HepG2 (cell line): ENCODE measurements around the gene DGAT2. TPM values are rescaled to one million over a fixed set of nuclear protein-coding genes. Genes with fewer than 3 reads are reported as not detected.

Experiments used
- ATAC-seq: fragments of 200-7000 bp; cut with Tn5 transposase; 3 replicates; pipeline ENCODE4 v1.9.1; 2020; ENCODE audit warnings: mild to moderate bottlenecking, moderate library complexity
- BruUV-seq: library from RNA; stranded (reverse); fragments of 400-500 nt; replicated peaks from 2 replicates; lab custom pipeline; 2021; lab: Mats Ljungman, UMichigan
- CTCF ChIA-PET: fragments of 300-600 bp; formaldehyde crosslinking; extraction: SDS; loops from one replicate; lab custom pipeline; 2021; ENCODE audit warnings: low total read pairs, inconsistent platforms, low intra/inter-chr PET ratio; lab: Yijun Ruan, JAX
- POLR2A ChIA-PET: fragments of 350-600 bp; sonication (Branson Sonifier 250); formaldehyde crosslinking; loops from one replicate; lab custom pipeline; 2020; ENCODE audit warnings: antibody characterized with exemption, inconsistent platforms; lab: Yijun Ruan, JAX
- DNase-seq: peaks from one replicate; pipeline ENCODE4 v3.0.0-alpha.2; 2015; ENCODE audit warnings: low spot score
- FAIRE-seq: peaks from 3 replicates; lab custom pipeline; 2011; peaks lifted over from hg19 to GRCh38; lab: Jason Lieb, UNC
- H2AFZ ChIP-seq: one replicate; pipeline ENCODE4 v1.6.1; 2011; ENCODE audit warnings: low read length, inconsistent platforms
- H3K27ac ChIP-seq: fragments of 300-600 bp; 3 replicates; pipeline ENCODE4 v1.8.0; 2011; ENCODE audit warnings: mixed run types, mild to moderate bottlenecking, mixed read lengths, low read length, inconsistent platforms; ENCODE audit not compliant: insufficient read depth; ENCODE audit errors: extremely low read length
- H3K27me3 ChIP-seq, 2 experiments: fragments of 200-600 bp in 1 of 2; 2 replicates in 1 of 2; 3 replicates in 1 of 2; pipeline versions ENCODE4 v1.6.0 to v1.8.0; 2011; ENCODE audit warnings: low read length in 2 of 2, mild to moderate bottlenecking in 2 of 2, moderate library complexity in 2 of 2, inconsistent platforms in 1 of 2; ENCODE audit not compliant: insufficient read depth in 2 of 2, control insufficient read depth in 1 of 2
- H3K36me3 ChIP-seq, 2 experiments: fragments of 200-600 bp in 1 of 2; replicated peaks in 1 of 2; 2 replicates in 1 of 2; 3 replicates in 1 of 2; pipeline versions ENCODE4 v1.5.1 to v1.8.0; 2011; ENCODE audit warnings: low read length in 2 of 2, inconsistent platforms in 1 of 2; ENCODE audit not compliant: insufficient read depth in 2 of 2, control insufficient read depth in 1 of 2
- H3K4me1 ChIP-seq: 2 replicates; pipeline ENCODE4 v1.5.1; 2012; ENCODE audit warnings: low read length, inconsistent platforms; ENCODE audit not compliant: insufficient read depth
- H3K4me2 ChIP-seq: 2 replicates; pipeline ENCODE4 v1.6.0; 2011; ENCODE audit warnings: low read depth, low read length, inconsistent platforms
- H3K4me3 ChIP-seq, 3 experiments: fragments of 200-600 bp in 1 of 3; sonication (generic), shearing (Covaris generic) in 1 of 3; replicated peaks in 1 of 3; 2 replicates each; pipeline ENCODE4 v1.5.1; 2011 to 2016; ENCODE audit warnings: low read length in 3 of 3, inconsistent platforms in 2 of 3, low read depth in 2 of 3, mild to moderate bottlenecking in 2 of 3, control low read depth in 1 of 3, mixed read lengths in 1 of 3; ENCODE audit not compliant: insufficient read depth in 1 of 3
- H3K79me2 ChIP-seq: one replicate; pipeline ENCODE4 v1.6.1; 2011; ENCODE audit warnings: low read length, inconsistent platforms; ENCODE audit not compliant: insufficient read depth
- H3K9ac ChIP-seq: 2 replicates; pipeline ENCODE4 v1.6.0; 2011; ENCODE audit warnings: mild to moderate bottlenecking, low read depth, low read length, inconsistent platforms; ENCODE audit not compliant: insufficient read depth
- H3K9me3 ChIP-seq: 2 replicates; pipeline ENCODE4 v1.5.1; 2012; ENCODE audit warnings: mild to moderate bottlenecking, low read length
- H4K20me1 ChIP-seq: 2 replicates; pipeline ENCODE4 v1.6.0; 2011; ENCODE audit warnings: inconsistent platforms, mild to moderate bottlenecking, low read length, moderate library complexity; ENCODE audit not compliant: insufficient read depth
- CHD2 ChIP-seq: IDR thresholded peaks from 2 replicates; pipeline ENCODE4 v1.6.1; 2011; ENCODE audit warnings: low read depth, low read length, improper control_type of control experiment
- KDM5A ChIP-seq: fragments of 200-600 bp; sonication (generic); IDR thresholded peaks from 2 replicates; pipeline ENCODE4 v1.7.0; 2018; ENCODE audit warnings: antibody characterized with exemption, mild to moderate bottlenecking, low read length, borderline replicate concordance
- POLR2AphosphoS5 ChIP-seq: IDR thresholded peaks from 2 replicates; pipeline ENCODE4 v1.6.1; 2012; ENCODE audit warnings: low read depth, low read length
- SNAPC2 ChIP-seq: sonication (generic); formaldehyde crosslinking; IDR thresholded peaks from 2 replicates; pipeline ENCODE4 v1.8.1; 2022; ENCODE audit warnings: mild to moderate bottlenecking, missing genetic modification reagents
- SOX13 ChIP-seq, 3 experiments: fragments of 450-650 bp in 1 of 3; sonication (generic) in 1 of 3; formaldehyde crosslinking in 1 of 3; IDR thresholded peaks in 2 of 3; conservative IDR thresholded peaks in 1 of 3; 2 replicates each; pipeline versions ENCODE4 v1.5.0 to v1.6.1; 2016 to 2020; ENCODE audit warnings: antibody characterized with exemption in 1 of 3, mild to moderate bottlenecking in 1 of 3, missing compliant biosample characterization in 1 of 3, missing genetic modification reagents in 1 of 3, moderate library complexity in 1 of 3
- TOPORS ChIP-seq: sonication (generic); formaldehyde crosslinking; IDR thresholded peaks from 2 replicates; pipeline ENCODE4 v1.8.0; 2023; ENCODE audit warnings: mild to moderate bottlenecking, missing genetic modification reagents
- ZNF232 ChIP-seq: sonication (generic); formaldehyde crosslinking; IDR thresholded peaks from 2 replicates; pipeline ENCODE4 v1.4.0; 2020; ENCODE audit warnings: missing genetic modification reagents, borderline replicate concordance
- WGBS: methylation state at CpG from one replicate; pipeline ENCODE4 v1.1.6; 2017; ENCODE audit warnings: low lambda C conversion rate; 5-methylcytosine and 5-hydroxymethylcytosine counted together
- in situ Hi-C: cut with HindIII; loops from 2 replicates; pipeline ENCODE4 v1.10.0; 2017; ENCODE audit warnings: low pct_unique_long_range_greater_than_20kb; ENCODE audit not compliant: extremely low pct_ligation_motif_present
- intact Hi-C: fragments of 100-400 bp; cut with micrococcal nuclease; formaldehyde crosslinking; loops from one replicate; pipeline ENCODE4 v1.10.0; 2022; ENCODE audit not compliant: unreplicated experiment
- polyA plus RNA-seq, 8 experiments: library from polyadenylated mRNA; depleted of rRNA in 3 of 8; stranded (reverse) in 7 of 8; unstranded in 1 of 8; fragments of >200 nt; fragmentation: Illumina TruSeq in 4 of 8; extraction: Trizol in 4 of 8; gene quantifications; 2 replicates each; pipeline versions ENCODE4 v1.2.1 to v1.2.3, GENCODE V29; 2011 to 2016; ENCODE audit warnings: low read depth in 4 of 8, missing spikeins in 1 of 8, mixed read lengths in 1 of 8; ENCODE audit not compliant: insufficient read depth in 1 of 8
- total RNA-seq, 5 experiments: library from RNA; depleted of rRNA; stranded (reverse); fragments of >200 nt; fragmentation: Illumina TruSeq; extraction: Trizol; gene quantifications; 2 replicates each; pipeline ENCODE4 v1.2.3, GENCODE V29; 2016; ENCODE audit warnings: low read depth in 1 of 5
- TF ChIP-seq, protein P1 (sequence below): sonication (generic); formaldehyde crosslinking; IDR thresholded peaks from 2 replicates; pipeline ENCODE4 v1.5.0; 2020; ENCODE audit warnings: mild to moderate bottlenecking, missing genetic modification reagents, borderline replicate concordance
- TF ChIP-seq, protein P2 (sequence below): sonication (generic); formaldehyde crosslinking; IDR thresholded peaks from 2 replicates; pipeline ENCODE4 v1.5.1; 2020; ENCODE audit warnings: mild to moderate bottlenecking, missing genetic modification reagents, moderate library complexity

DGAT2 gene
- total and polyA plus RNA-seq, 2 of the 13 experiments (the other 11 are each of a cell fraction or from before 2014, with no cell fraction given) = 39.0 to 65.6 TPM

GRCh38 chr11:75815345-75816168 lies 47.0 kb downstream of the DGAT2 start:
- ChIA-PET POLR2A (interaction anchor here (1.0 to 2.9 kb wide), 5 partner anchors 14 to 53 kb away, joined by 3 to 10 read pairs (median 7); no protein-coding TSS in a partner anchor), CTCF (no interaction called here)
- peaks cover 36% of the 10 kb centered on the region for H3K79me2 ChIP-seq
- peak; percentile 30 for ATAC-seq
- H3K36me3 ChIP-seq = no peaks in the 10 kb centered on the region
- no peak for FAIRE-seq
- in situ Hi-C loops = no loop called here
- H3K4me1 ChIP-seq = peaks cover 75% of the 10 kb centered on the region
- H3K27me3 ChIP-seq = no peaks in the 10 kb centered on the region; a peak in 1 of 5 replicates
- BruUV-seq = no TSS peak
- intact Hi-C loops = loop anchor here (1.0 to 10.0 kb wide), 2 partner anchors 9 to 969 kb away; partner anchors contain the start of gene TSKU
- H3K27ac ChIP-seq = peak overlapping the region; percentile 83
- H4K20me1 ChIP-seq = no peaks in the 10 kb centered on the region
- H3K9me3 ChIP-seq = no peaks in the 10 kb centered on the region
- DNase-seq = no peak
- H3K9ac ChIP-seq = peak overlapping the region; percentile 89
- no peak overlapping the region for H2AFZ ChIP-seq
- peak overlapping the region; percentile 89 for H3K4me2 ChIP-seq
- peak overlapping the region; percentile 82 to 92 (median 91) for H3K4me3 ChIP-seq
- WGBS = 3% methylated on average over 12 of the region's 60 CpGs
- TF ChIP-seq, protein P1, sequence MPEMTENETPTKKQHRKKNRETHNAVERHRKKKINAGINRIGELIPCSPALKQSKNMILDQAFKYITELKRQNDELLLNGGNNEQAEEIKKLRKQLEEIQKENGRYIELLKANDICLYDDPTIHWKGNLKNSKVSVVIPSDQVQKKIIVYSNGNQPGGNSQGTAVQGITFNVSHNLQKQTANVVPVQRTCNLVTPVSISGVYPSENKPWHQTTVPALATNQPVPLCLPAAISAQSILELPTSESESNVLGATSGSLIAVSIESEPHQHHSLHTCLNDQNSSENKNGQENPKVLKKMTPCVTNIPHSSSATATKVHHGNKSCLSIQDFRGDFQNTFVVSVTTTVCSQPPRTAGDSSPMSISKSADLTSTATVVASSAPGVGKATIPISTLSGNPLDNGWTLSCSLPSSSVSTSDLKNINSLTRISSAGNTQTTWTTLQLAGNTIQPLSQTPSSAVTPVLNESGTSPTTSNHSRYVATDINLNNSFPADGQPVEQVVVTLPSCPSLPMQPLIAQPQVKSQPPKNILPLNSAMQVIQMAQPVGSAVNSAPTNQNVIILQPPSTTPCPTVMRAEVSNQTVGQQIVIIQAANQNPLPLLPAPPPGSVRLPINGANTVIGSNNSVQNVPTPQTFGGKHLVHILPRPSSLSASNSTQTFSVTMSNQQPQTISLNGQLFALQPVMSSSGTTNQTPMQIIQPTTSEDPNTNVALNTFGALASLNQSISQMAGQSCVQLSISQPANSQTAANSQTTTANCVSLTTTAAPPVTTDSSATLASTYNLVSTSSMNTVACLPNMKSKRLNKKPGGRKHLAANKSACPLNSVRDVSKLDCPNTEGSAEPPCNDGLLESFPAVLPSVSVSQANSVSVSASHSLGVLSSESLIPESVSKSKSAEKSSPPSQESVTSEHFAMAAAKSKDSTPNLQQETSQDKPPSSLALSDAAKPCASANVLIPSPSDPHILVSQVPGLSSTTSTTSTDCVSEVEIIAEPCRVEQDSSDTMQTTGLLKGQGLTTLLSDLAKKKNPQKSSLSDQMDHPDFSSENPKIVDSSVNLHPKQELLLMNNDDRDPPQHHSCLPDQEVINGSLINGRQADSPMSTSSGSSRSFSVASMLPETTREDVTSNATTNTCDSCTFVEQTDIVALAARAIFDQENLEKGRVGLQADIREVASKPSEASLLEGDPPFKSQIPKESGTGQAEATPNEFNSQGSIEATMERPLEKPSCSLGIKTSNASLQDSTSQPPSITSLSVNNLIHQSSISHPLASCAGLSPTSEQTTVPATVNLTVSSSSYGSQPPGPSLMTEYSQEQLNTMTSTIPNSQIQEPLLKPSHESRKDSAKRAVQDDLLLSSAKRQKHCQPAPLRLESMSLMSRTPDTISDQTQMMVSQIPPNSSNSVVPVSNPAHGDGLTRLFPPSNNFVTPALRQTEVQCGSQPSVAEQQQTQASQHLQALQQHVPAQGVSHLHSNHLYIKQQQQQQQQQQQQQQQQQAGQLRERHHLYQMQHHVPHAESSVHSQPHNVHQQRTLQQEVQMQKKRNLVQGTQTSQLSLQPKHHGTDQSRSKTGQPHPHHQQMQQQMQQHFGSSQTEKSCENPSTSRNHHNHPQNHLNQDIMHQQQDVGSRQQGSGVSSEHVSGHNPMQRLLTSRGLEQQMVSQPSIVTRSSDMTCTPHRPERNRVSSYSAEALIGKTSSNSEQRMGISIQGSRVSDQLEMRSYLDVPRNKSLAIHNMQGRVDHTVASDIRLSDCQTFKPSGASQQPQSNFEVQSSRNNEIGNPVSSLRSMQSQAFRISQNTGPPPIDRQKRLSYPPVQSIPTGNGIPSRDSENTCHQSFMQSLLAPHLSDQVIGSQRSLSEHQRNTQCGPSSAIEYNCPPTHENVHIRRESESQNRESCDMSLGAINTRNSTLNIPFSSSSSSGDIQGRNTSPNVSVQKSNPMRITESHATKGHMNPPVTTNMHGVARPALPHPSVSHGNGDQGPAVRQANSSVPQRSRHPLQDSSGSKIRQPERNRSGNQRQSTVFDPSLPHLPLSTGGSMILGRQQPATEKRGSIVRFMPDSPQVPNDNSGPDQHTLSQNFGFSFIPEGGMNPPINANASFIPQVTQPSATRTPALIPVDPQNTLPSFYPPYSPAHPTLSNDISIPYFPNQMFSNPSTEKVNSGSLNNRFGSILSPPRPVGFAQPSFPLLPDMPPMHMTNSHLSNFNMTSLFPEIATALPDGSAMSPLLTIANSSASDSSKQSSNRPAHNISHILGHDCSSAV (CRISPR knock-in tag) = 0 out of 2 replicates have a peak, but pooled peaks have one; percentile 34
- TF ChIP-seq CHD2 (0 out of 2 replicates have a peak, but pooled peaks have one; percentile 55), ZNF232 (CRISPR knock-in tag) (0 out of 2 replicates have a peak, but pooled peaks have one; percentile 43), TOPORS (CRISPR knock-in tag) (0 out of 2 replicates have a peak, but pooled peaks have one; percentile 34), SOX13 (IDR thresholded peaks at IDR 0.05) (no peak), SOX13 (CRISPR knock-in tag; conservative IDR thresholded peaks at IDR 0.05 in 1 of 2, IDR thresholded peaks at IDR 0.05 in 1 of 2) (no peak; a peak in 1 of 4 replicates), KDM5A (0 out of 2 replicates have a peak, but pooled peaks have one; percentile 9), SNAPC2 (CRISPR knock-in tag) (peak; percentile 54; the same call in 1 of the 2 replicates), POLR2AphosphoS5 (no peak)
- TF ChIP-seq, protein P2, sequence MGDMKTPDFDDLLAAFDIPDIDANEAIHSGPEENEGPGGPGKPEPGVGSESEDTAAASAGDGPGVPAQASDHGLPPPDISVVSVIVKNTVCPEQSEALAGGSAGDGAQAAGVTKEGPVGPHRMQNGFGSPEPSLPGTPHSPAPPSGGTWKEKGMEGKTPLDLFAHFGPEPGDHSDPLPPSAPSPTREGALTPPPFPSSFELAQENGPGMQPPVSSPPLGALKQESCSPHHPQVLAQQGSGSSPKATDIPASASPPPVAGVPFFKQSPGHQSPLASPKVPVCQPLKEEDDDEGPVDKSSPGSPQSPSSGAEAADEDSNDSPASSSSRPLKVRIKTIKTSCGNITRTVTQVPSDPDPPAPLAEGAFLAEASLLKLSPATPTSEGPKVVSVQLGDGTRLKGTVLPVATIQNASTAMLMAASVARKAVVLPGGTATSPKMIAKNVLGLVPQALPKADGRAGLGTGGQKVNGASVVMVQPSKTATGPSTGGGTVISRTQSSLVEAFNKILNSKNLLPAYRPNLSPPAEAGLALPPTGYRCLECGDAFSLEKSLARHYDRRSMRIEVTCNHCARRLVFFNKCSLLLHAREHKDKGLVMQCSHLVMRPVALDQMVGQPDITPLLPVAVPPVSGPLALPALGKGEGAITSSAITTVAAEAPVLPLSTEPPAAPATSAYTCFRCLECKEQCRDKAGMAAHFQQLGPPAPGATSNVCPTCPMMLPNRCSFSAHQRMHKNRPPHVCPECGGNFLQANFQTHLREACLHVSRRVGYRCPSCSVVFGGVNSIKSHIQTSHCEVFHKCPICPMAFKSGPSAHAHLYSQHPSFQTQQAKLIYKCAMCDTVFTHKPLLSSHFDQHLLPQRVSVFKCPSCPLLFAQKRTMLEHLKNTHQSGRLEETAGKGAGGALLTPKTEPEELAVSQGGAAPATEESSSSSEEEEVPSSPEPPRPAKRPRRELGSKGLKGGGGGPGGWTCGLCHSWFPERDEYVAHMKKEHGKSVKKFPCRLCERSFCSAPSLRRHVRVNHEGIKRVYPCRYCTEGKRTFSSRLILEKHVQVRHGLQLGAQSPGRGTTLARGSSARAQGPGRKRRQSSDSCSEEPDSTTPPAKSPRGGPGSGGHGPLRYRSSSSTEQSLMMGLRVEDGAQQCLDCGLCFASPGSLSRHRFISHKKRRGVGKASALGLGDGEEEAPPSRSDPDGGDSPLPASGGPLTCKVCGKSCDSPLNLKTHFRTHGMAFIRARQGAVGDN (CRISPR knock-in tag) = peak; percentile 13; the same call in 1 of the 2 replicates
